ENCODE measurements around the gene SERTAD1. TPM values are rescaled to one million over a fixed set of nuclear protein-coding genes. Genes with fewer than 3 reads are reported as not detected.

SERTAD1 gene
- total and polyA plus RNA-seq, 3 experiments from 2014 or later, result 13.0 to 17.8 (median 15.9) TPM

DNA sequence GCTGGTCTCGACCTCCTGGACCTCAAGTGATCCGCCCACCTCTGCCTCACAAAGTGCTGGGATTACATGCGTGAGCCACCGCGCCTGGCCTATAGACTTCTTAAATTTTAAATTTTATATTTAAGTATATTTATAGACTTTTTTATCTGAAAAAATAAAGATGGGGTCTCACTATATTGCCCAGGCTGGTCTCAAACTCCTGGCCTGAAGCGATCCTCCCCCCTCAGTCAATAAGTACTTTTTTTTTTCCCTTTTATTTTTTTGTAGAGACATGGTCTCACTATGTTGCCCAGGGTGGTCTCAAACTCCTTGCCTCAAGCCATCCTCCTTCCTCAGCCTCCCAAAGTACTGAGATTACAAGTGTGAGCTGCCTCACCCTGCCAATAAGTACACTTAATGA lies 1.9 kb downstream of the SERTAD1 start:
- Mint-ChIP-seq H3K27me3 (peaks cover 0 to 5% of the 10 kb centered on the region in 2 donors), H3K9me3 (no peaks in the 10 kb centered on the region), H3K27ac (peak overlapping the region in 6 of 8 donors; percentile 29 to 95 (median 76)), H3K4me1 (peaks cover 28 to 37% (median 35%) of the 10 kb centered on the region in 3 donors), H3K36me3 (peaks cover 0 to 26% (median 0%) of the 10 kb centered on the region in 3 donors), H3K4me3 (peak overlapping the region in 6 of 7 donors; percentile 19 to 99 (median 46))
- no peak overlapping the region for H3K27ac ChIP-seq (ENCODE audit: low read depth, low read length)
- H3K36me3 ChIP-seq (ENCODE audit: insufficient read depth, low read length), result no peaks in the 10 kb centered on the region
- ChIA-PET POLR2A (interaction anchor here (1.3 kb wide), 1 partner anchor 19 kb away, joined by 4 read pairs; no protein-coding TSS in a partner anchor), CTCF (interaction anchor here (1.0 to 4.3 kb wide), 3 partner anchors 19 to 178 kb away, joined by 3 to 46 read pairs (median 4); partner anchors contain the start of genes BLVRB and SPTBN4)
- H3K4me1 ChIP-seq (ENCODE audit: insufficient read depth, low read length), result peaks cover 20% of the 10 kb centered on the region
- DNase-seq, result no peak
- no peaks in the 10 kb centered on the region for H3K9me3 ChIP-seq (ENCODE audit: low read length)
- H3K4me3 ChIP-seq (ENCODE audit: low read length), result no peak overlapping the region
- H3K27me3 ChIP-seq (ENCODE audit: insufficient read depth, low read length, poor library complexity, severe bottlenecking), result no peaks in the 10 kb centered on the region

DNA sequence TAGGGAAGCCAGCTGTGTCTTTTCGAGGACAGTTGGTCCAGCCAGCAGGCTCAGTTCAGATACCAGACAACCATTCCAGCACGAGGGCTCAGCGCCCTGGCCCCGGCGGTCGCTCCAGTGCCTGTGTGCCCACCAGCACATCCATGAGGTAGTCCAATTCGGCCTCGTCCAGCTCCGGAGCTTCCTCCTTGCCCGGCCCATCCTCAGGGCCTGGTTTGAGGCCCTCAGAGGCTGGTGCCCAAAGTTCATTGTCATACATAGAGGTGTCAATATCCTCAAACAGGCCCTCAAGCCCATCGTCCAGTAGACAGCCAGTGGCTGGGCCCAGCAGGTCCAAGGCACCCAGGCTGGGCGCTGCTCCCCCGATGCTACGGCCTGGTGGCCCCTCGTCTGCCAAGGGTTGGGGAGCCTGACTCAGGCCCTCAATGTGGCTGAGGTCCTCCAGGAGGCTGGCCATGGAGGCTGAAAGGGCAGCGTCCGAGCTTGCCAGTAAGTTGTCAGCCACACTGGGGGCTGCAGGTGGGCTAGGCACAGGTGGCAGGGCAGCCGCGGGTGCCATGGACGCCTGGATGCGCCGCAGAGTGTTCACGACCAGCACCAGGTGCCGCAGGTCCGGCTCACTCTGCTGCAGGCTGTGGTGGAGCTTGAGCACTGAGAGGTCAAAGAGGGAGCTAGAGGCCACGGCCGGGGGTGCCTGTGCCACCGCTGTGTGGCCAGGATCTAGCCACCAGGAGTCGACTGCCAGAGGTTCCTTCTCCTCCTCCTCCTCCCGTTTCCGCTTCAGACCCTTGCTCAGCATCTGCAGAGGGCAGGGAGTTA lies 2.8 kb downstream of the SERTAD1 start:
- H3K4me1 ChIP-seq (ENCODE audit: insufficient read depth, low read length), result peaks cover 20% of the 10 kb centered on the region
- H3K27ac Mint-ChIP-seq, result peak overlapping the region in 3 of 8 donors; percentile 21 to 94 (median 60)
- peak overlapping the region in 6 of 7 donors; percentile 26 to 96 (median 67) for H3K4me3 Mint-ChIP-seq
- no peak overlapping the region for H3K4me3 ChIP-seq (ENCODE audit: low read length)
- H3K9me3 ChIP-seq (ENCODE audit: low read length), result no peaks in the 10 kb centered on the region
- H3K27me3 ChIP-seq (ENCODE audit: insufficient read depth, low read length, poor library complexity, severe bottlenecking), result no peaks in the 10 kb centered on the region
- POLR2A ChIA-PET, result interaction anchor here (0.6 to 1.3 kb wide), 2 partner anchors 20 to 27 kb away, joined by 3 to 4 read pairs; no protein-coding TSS in a partner anchor
- H3K36me3 ChIP-seq (ENCODE audit: insufficient read depth, low read length), result no peaks in the 10 kb centered on the region
- no peaks in the 10 kb centered on the region for H3K9me3 Mint-ChIP-seq
- no peak overlapping the region for H3K27ac ChIP-seq (ENCODE audit: low read depth, low read length)
- CTCF ChIA-PET, result interaction anchor here (1.0 to 4.3 kb wide), 3 partner anchors 15 to 179 kb away, joined by 3 to 46 read pairs (median 5); partner anchors contain the start of genes BLVRB and SPTBN4
- peaks cover 0 to 26% (median 0%) of the 10 kb centered on the region in 3 donors for H3K36me3 Mint-ChIP-seq
- no peak for DNase-seq
- peaks cover 28 to 37% (median 35%) of the 10 kb centered on the region in 3 donors for H3K4me1 Mint-ChIP-seq
- H3K27me3 Mint-ChIP-seq, result peaks cover 0 to 6% of the 10 kb centered on the region in 2 donors

DNA sequence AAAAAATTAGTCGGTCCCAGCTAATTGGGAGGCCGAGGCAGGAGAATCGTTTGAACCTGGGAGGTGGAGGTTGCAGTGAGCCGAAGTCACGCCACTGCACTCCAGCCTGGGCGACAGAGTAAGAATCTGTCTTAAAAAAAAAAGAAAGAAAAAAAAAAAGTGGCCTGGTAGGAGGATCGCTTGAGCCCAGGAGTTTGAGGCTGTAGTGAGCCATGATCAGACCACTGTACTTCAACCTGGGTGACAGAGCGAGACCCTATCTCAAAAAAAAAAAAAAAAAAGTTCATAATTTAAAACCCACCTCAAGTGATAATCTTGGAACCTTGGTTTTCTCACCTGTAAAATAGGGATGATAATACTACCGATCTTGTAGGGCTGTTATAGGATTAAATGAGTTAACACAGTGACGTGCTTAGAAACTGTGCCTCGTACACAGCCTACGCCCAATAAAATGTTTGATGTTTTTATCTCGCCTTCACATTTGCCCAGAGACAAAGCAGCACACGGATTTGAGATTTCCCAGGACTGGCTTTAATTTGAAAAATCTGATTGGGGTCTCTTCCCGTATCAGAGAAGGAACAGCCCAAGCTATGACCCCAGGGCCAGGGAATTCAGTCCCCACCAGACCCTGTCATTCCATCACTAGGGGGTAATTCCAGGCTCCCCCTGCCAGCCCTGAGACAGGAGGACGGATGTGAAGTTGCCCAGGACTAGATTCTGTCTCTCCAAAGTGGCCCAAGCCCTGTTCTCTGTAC lies 3.6 kb downstream of the SERTAD1 start:
- H3K9me3 ChIP-seq (ENCODE audit: low read length), result no peaks in the 10 kb centered on the region
- no peaks in the 10 kb centered on the region for H3K36me3 ChIP-seq (ENCODE audit: insufficient read depth, low read length)
- Mint-ChIP-seq H3K27me3 (peaks cover 0 to 6% of the 10 kb centered on the region in 2 donors), H3K4me1 (peaks cover 30 to 40% (median 38%) of the 10 kb centered on the region in 3 donors), H3K27ac (peak overlapping the region; percentile 32 to 96 (median 84)), H3K36me3 (peaks cover 0 to 26% (median 0%) of the 10 kb centered on the region in 3 donors), H3K9me3 (no peaks in the 10 kb centered on the region), H3K4me3 (peak overlapping the region; percentile 26 to 96 (median 85))
- ChIA-PET CTCF (interaction anchor here (1.7 to 4.3 kb wide), 5 partner anchors 9 to 99 kb away, joined by 5 to 46 read pairs (median 6); partner anchors contain the start of genes BLVRB, C19orf47, PLD3 and SPTBN4), POLR2A (interaction anchor here (0.7 kb wide), 2 partner anchors 18 to 35 kb away, joined by 3 to 4 read pairs; no protein-coding TSS in a partner anchor)
- H3K27me3 ChIP-seq (ENCODE audit: insufficient read depth, low read length, poor library complexity, severe bottlenecking), result no peaks in the 10 kb centered on the region
- no peak for DNase-seq
- peak overlapping the region; percentile 90 for H3K27ac ChIP-seq (ENCODE audit: low read depth, low read length)
- peaks cover 20% of the 10 kb centered on the region for H3K4me1 ChIP-seq (ENCODE audit: insufficient read depth, low read length)
- H3K4me3 ChIP-seq (ENCODE audit: low read length), result peak overlapping the region; percentile 81

DNA sequence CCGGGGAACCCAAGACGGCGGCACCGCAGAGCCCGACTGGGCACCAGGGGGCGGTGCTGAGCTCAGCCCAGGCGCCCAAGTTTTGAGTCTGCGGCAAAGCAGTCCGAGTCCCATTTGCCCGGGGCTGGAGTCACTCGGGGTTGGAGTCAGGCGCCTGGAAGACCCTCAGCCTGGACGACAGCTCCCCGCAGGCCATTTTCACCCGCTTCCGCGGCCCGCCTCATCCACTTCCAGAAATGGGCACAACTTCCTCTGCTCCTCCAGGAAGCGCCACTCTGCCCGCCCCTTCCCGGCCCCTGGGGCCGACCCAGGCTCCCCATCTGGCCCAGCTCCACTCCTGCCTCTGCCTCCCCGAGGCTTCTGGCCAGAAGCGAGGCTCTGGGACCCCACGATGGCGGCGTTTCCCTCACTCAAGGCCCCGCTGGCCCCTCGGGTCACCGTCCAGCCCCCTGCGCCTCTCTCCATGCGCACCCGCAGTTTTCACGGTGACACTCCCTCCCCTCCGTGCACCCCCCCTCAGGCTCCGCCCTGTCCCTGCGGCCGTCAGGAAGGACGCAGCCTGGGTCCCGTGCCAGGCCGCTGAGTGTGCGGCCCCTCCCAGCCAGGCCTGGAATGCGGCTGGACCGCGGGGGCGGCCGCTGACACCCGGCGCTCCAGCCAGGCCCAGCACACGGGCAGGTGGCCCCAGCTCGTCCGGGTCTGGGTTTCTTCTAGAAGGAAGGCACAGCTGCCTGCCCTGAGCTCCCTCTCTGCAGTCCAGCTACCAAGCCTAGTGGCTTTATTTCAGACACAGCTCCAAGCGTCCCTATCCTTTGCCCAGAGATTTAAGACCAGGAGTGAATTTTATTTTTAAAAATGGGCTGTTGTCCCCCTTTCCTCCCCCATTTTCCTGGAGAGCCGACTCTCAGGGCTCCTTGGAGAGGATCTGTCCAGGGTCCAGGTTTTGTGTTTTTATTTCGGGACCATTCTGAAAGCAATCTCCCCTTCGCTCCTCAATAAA lies 4.7 kb downstream of the SERTAD1 start:
- H3K4me3 ChIP-seq (ENCODE audit: low read length), result peak overlapping the region; percentile 81
- H3K27ac ChIP-seq (ENCODE audit: low read depth, low read length), result peak overlapping the region; percentile 90
- H3K4me3 Mint-ChIP-seq, result peak overlapping the region; percentile 83 to 96 (median 87)
- ChIA-PET CTCF (interaction anchor here (0.7 to 4.3 kb wide), 31 partner anchors 9 to 427 kb away, joined by 3 to 46 read pairs (median 5); partner anchors contain the start of genes BLVRB, C19orf47, PLD3 and SERTAD3), POLR2A (interaction anchor here (0.6 to 1.7 kb wide), 11 partner anchors 16 to 1656 kb away, joined by 3 to 15 read pairs (median 4); partner anchors contain the start of genes BLVRB, SERTAD3 and SPTBN4)
- peaks cover 29 to 40% (median 38%) of the 10 kb centered on the region in 3 donors for H3K4me1 Mint-ChIP-seq
- no peaks in the 10 kb centered on the region for H3K27me3 ChIP-seq (ENCODE audit: insufficient read depth, low read length, poor library complexity, severe bottlenecking)
- H3K36me3 ChIP-seq (ENCODE audit: insufficient read depth, low read length), result no peaks in the 10 kb centered on the region
- H3K27ac Mint-ChIP-seq, result peak overlapping the region; percentile 89 to 96 (median 94)
- H3K36me3 Mint-ChIP-seq, result peaks cover 0 to 26% (median 0%) of the 10 kb centered on the region in 3 donors
- H3K27me3 Mint-ChIP-seq, result peaks cover 0 to 6% of the 10 kb centered on the region in 2 donors
- peaks cover 20% of the 10 kb centered on the region for H3K4me1 ChIP-seq (ENCODE audit: insufficient read depth, low read length)
- H3K9me3 ChIP-seq (ENCODE audit: low read length), result no peaks in the 10 kb centered on the region
- no peaks in the 10 kb centered on the region for H3K9me3 Mint-ChIP-seq
- DNase-seq, result peak; percentile 61 to 83 (median 73)

DNA sequence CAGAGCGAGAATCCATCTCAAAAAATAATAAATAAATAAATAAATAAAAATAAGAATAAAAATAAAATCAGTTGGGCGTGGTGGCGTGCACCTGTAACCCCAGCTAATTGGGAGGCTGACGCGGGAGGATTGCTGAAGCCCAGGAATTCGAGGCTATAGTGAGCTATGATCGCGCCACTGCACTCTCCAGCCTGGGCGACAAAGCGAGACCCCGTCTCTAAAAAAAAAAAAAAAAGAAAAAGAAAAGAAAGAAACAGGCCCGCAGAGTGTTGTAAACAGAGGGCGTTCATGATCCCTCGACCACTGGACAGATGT lies 5.4 kb downstream of the SERTAD1 start:
- CTCF ChIA-PET, result interaction anchor here (0.7 to 4.3 kb wide), 31 partner anchors 8 to 427 kb away, joined by 3 to 46 read pairs (median 5); partner anchors contain the start of genes BLVRB, C19orf47, PLD3 and SERTAD3
- peak overlapping the region; percentile 90 for H3K27ac ChIP-seq (ENCODE audit: low read depth, low read length)
- no peaks in the 10 kb centered on the region for H3K9me3 ChIP-seq (ENCODE audit: low read length)
- POLR2A ChIA-PET, result interaction anchor here (0.6 to 1.7 kb wide), 9 partner anchors 17 to 1656 kb away, joined by 3 to 11 read pairs (median 4); partner anchors contain the start of genes BLVRB, SERTAD3 and SPTBN4
- Mint-ChIP-seq H3K27ac (peak overlapping the region; percentile 20 to 94 (median 87)), H3K4me3 (peak overlapping the region; percentile 83 to 96 (median 87)), H3K36me3 (peaks cover 0 to 23% (median 0%) of the 10 kb centered on the region in 3 donors), H3K4me1 (peaks cover 25 to 35% (median 34%) of the 10 kb centered on the region in 3 donors), H3K9me3 (no peaks in the 10 kb centered on the region), H3K27me3 (peaks cover 0 to 4% of the 10 kb centered on the region in 2 donors)
- no peaks in the 10 kb centered on the region for H3K36me3 ChIP-seq (ENCODE audit: insufficient read depth, low read length)
- peaks cover 20% of the 10 kb centered on the region for H3K4me1 ChIP-seq (ENCODE audit: insufficient read depth, low read length)
- no peaks in the 10 kb centered on the region for H3K27me3 ChIP-seq (ENCODE audit: insufficient read depth, low read length, poor library complexity, severe bottlenecking)
- DNase-seq, result no peak
- peak overlapping the region; percentile 81 for H3K4me3 ChIP-seq (ENCODE audit: low read length)

DNA sequence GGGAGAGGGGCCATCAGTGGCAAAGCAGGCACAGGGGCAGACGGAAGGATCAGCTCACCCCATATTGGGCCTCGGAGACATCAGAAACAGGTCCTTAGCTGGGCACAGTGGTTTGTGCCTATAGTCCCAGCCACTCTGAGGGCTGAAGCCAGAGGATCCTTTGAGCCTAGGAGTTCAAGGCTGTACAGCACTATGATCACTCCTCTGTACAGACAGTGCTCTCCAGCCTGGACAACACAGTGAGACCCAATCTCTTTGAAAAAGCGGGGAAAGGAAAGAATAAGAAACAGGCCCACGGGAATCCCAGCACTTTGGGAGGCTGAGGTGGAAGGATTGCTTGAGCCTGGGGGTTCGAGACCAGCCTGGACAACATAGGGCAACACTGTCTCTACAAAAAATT lies 6.0 kb downstream of the SERTAD1 start:
- DNase-seq, result no peak
- H3K27ac ChIP-seq (ENCODE audit: low read depth, low read length), result no peak overlapping the region
- no peak overlapping the region for H3K4me3 ChIP-seq (ENCODE audit: low read length)
- no peaks in the 10 kb centered on the region for H3K27me3 ChIP-seq (ENCODE audit: insufficient read depth, low read length, poor library complexity, severe bottlenecking)
- peak overlapping the region in 4 of 8 donors; percentile 61 to 94 (median 70) for H3K27ac Mint-ChIP-seq
- peaks cover 0 to 18% (median 0%) of the 10 kb centered on the region in 3 donors for H3K36me3 Mint-ChIP-seq
- peaks cover 23 to 32% (median 31%) of the 10 kb centered on the region in 3 donors for H3K4me1 Mint-ChIP-seq
- H3K9me3 ChIP-seq (ENCODE audit: low read length), result no peaks in the 10 kb centered on the region
- H3K4me1 ChIP-seq (ENCODE audit: insufficient read depth, low read length), result peaks cover 18% of the 10 kb centered on the region
- peak overlapping the region; percentile 40 to 94 (median 74) for H3K4me3 Mint-ChIP-seq
- CTCF ChIA-PET, result interaction anchor here (0.7 to 4.3 kb wide), 22 partner anchors 9 to 428 kb away, joined by 3 to 46 read pairs (median 6); partner anchors contain the start of genes BLVRB, C19orf47, PLD3 and SERTAD3
- no peaks in the 10 kb centered on the region for H3K36me3 ChIP-seq (ENCODE audit: insufficient read depth, low read length)
- peaks cover 0 to 3% of the 10 kb centered on the region in 2 donors for H3K27me3 Mint-ChIP-seq
- H3K9me3 Mint-ChIP-seq, result no peaks in the 10 kb centered on the region
- POLR2A ChIA-PET, result interaction anchor here (0.7 to 1.7 kb wide), 6 partner anchors 16 to 1657 kb away, joined by 3 to 11 read pairs (median 6); partner anchors contain the start of genes BLVRB, SERTAD3 and SPTBN4
